KBM-7 (cell line): ENCODE measurements around the gene LARP1B.
"Not testable (repeated sequence)": the region's sequence is repeated elsewhere in the genome, so short reads cannot be mapped to it uniquely, and the experiment has no call there.

Experiments used
- DNase-seq: peaks from one replicate; pipeline ENCODE4 v3.0.0-alpha.2; 2015
- in situ Hi-C: fragments of 300-500 bp; cut with MboI; formaldehyde crosslinking; loops from 2 replicates; pipeline ENCODE4 v1.14.3; 2020; ENCODE audit warnings: low sequenced_read_pairs, low pct_unique_long_range_greater_than_20kb, mixed read lengths

The LARP1B gene

GRCh38 chr4:128123036-128123435 lies 61.9 kb downstream of the LARP1B start:
- in situ Hi-C loops: no loop called here
- DNase-seq: no peak

- DNase-seq: no peak
- in situ Hi-C loops: no loop called here
Measured at GRCh38 chr4:128130621-128131020, 69.5 kb downstream of the LARP1B start.

- no peak for DNase-seq
- in situ Hi-C loops: no loop called here
Measured at GRCh38 chr4:128134925-128135324, 73.8 kb downstream of the LARP1B start.

- in situ Hi-C loops: no loop called here
- DNase-seq: no peak
Measured at GRCh38 chr4:128135391-128135790, 74.3 kb downstream of the LARP1B start.

- in situ Hi-C loops: no loop called here
- DNase-seq: no peak
Measured at GRCh38 chr4:128141866-128142265, 80.8 kb downstream of the LARP1B start.

- in situ Hi-C loops: no loop called here
- DNase-seq: no peak
Measured at GRCh38 chr4:128145727-128146126, 84.6 kb downstream of the LARP1B start.

- no peak for DNase-seq
- in situ Hi-C loops: no loop called here
Measured at GRCh38 chr4:128153800-128154199, 92.7 kb downstream of the LARP1B start.

GRCh38 chr4:128155231-128155855 lies 94.2 kb downstream of the LARP1B start:
- in situ Hi-C loops: no loop called here
- no peak for DNase-seq

GRCh38 chr4:128155874-128156456 lies 94.9 kb downstream of the LARP1B start:
- in situ Hi-C loops: no loop called here
- no peak for DNase-seq

GRCh38 chr4:128156472-128156871 lies 95.4 kb downstream of the LARP1B start:
- DNase-seq, in situ Hi-C loops: not testable (repeated sequence)

- no peak for DNase-seq
- in situ Hi-C loops: no loop called here
Measured at GRCh38 chr4:128158894-128159293, 97.8 kb downstream of the LARP1B start.

GRCh38 chr4:128159967-128160366 lies 98.9 kb downstream of the LARP1B start:
- in situ Hi-C loops: no loop called here
- no peak for DNase-seq

- in situ Hi-C loops: no loop called here
- no peak for DNase-seq
Measured at GRCh38 chr4:128161138-128161537, 100.0 kb downstream of the LARP1B start.

- in situ Hi-C loops: no loop called here
- DNase-seq: no peak
Measured at GRCh38 chr4:128162434-128162833, 101.3 kb downstream of the LARP1B start.

- in situ Hi-C loops: no loop called here
- DNase-seq: no peak
Measured at GRCh38 chr4:128163177-128164117, 102.3 kb downstream of the LARP1B start.

GRCh38 chr4:128166982-128167381 lies 105.9 kb downstream of the LARP1B start:
- no peak for DNase-seq
- in situ Hi-C loops: no loop called here

GRCh38 chr4:128168701-128169100 lies 107.6 kb downstream of the LARP1B start:
- in situ Hi-C loops: no loop called here
- no peak for DNase-seq

- in situ Hi-C loops: no loop called here
- DNase-seq: no peak
Measured at GRCh38 chr4:128169245-128169644, 108.1 kb downstream of the LARP1B start.

- no peak for DNase-seq
Measured at GRCh38 chr4:128176643-128177042, 115.5 kb downstream of the LARP1B start.

GRCh38 chr4:128177498-128177897 lies 116.4 kb downstream of the LARP1B start:
- in situ Hi-C loops: no loop called here
- peak; percentile 47 for DNase-seq

More at GRCh38 chr4:128176643-128177042, 115.5 kb downstream of the LARP1B start:
- in situ Hi-C loops: no loop called here
